Mucosa of descending colon (tissue), 3 donors: ENCODE measurements around the gene RPS5. TPM values are rescaled to one million over a fixed set of nuclear protein-coding genes. Genes with fewer than 3 reads are reported as not detected.

Experiments
- ATAC-seq: fragments of 200-7000 bp; cut with Tn5 transposase; one replicate; pipeline ENCODE4 v1.9.1; 2020; ENCODE audit warnings: mild to moderate bottlenecking, moderate library complexity
- DNase-seq, 3 donors: peaks; one replicate each; pipeline ENCODE4 v3.0.0-alpha.2; 2020
- H3K36me3 ChIP-seq: fragments of 200-600 bp; one replicate; pipeline ENCODE4 v1.8.0; 2021; ENCODE audit warnings: low read depth, mild to moderate bottlenecking
- H3K4me1 ChIP-seq: fragments of 200-600 bp; one replicate; pipeline ENCODE4 v1.8.0; 2021; ENCODE audit warnings: low read depth, mild to moderate bottlenecking
- H3K4me3 ChIP-seq: fragments of 200-600 bp; one replicate; pipeline ENCODE4 v1.8.0; 2021; ENCODE audit warnings: mild to moderate bottlenecking
- H3K9me3 ChIP-seq: fragments of 200-600 bp; one replicate; pipeline ENCODE4 v1.8.0; 2021; ENCODE audit warnings: mild to moderate bottlenecking
- CTCF ChIP-seq: fragments of 200-600 bp; IDR thresholded peaks from one replicate; pipeline ENCODE4 v1.8.0; 2022; ENCODE audit warnings: antibody characterized with exemption, mild to moderate bottlenecking
- intact Hi-C, 2 donors: fragments of 100-400 bp; cut with DNase I in 1 of 2; cut with micrococcal nuclease in 1 of 2; formaldehyde crosslinking; loops; one replicate each; pipeline versions ENCODE4 v1.11.0 to v1.11.1; 2022; cut with DNase I, micrococcal nuclease
- total RNA-seq, 3 donors: library from RNA; stranded (reverse); fragmentation: NEBNext Ultra II Directional in 2 of 3; extraction: Animal tissue kit (Norgen Biotek cat#: 25700) in 2 of 3; gene quantifications; one replicate each; pipeline versions ENCODE4 v1.2.1 to v1.2.4, GENCODE V29; 2021 to 2023
- donor health status: DM: no; HTN: no; CAD: no; lungs with moderate emphysema.
- donor health status: DM: no; HTN: no; CAD: no.
- donor health status: DM: no; HTN: yes; CAD: no.

The RPS5 gene
- total RNA-seq, 3 donors from 2014 or later = 692 to 768 (median 754) TPM

DNA sequence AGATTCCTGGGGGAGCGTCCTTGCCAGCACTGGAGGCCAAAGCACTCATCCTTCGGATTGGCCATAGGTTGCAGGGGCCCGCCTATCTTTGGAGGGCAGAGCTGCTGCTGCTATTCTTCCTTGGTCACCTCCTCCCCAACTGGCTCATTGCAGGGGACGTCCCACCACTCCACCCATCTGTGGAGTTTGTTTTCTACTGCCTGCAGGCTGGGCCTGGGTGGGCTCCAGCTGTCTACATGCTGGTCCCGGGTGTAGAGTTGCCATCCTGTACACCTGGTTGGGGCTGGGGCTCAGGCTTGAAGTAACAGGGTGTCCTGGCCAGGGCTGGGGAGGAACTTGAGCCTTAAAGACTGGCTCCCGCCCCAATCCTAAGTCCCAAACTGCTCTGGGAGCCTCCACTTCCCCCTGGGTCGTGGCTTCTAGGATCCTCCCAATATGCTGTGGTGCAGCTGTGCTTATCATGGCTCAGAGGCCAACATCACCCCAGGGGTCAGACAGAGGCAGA lies 10.5 kb downstream of the RPS5 start:
- no peak for TF ChIP-seq CTCF
- ATAC-seq (no peak), DNase-seq (no peak)
- Histone ChIP-seq H3K36me3 (peaks cover 12% of the 10 kb centered on the region), H3K4me1 (peaks cover 18% of the 10 kb centered on the region), H3K4me3 (no peak overlapping the region), H3K9me3 (no peaks in the 10 kb centered on the region)
- intact Hi-C loops = no loop called here

GRCh38 chr19:58398087-58398486 lies 11.0 kb downstream of the RPS5 start:
- Histone ChIP-seq H3K36me3 (peaks cover 7% of the 10 kb centered on the region), H3K9me3 (no peaks in the 10 kb centered on the region), H3K4me1 (peaks cover 18% of the 10 kb centered on the region), H3K4me3 (no peak overlapping the region)
- TF ChIP-seq CTCF = no peak
- ATAC-seq (no peak), DNase-seq (no peak)
- intact Hi-C loops = no loop called here

GRCh38 chr19:58398545-58398944 lies 11.5 kb downstream of the RPS5 start:
- Histone ChIP-seq H3K36me3 (peaks cover 4% of the 10 kb centered on the region), H3K4me3 (no peak overlapping the region), H3K9me3 (no peaks in the 10 kb centered on the region), H3K4me1 (peaks cover 18% of the 10 kb centered on the region)
- no peak for TF ChIP-seq CTCF
- ATAC-seq (no peak), DNase-seq (no peak)
- intact Hi-C loops = no loop called here

- TF ChIP-seq CTCF = no peak
- intact Hi-C loops = no loop called here
- DNase-seq = no peak
Observed at GRCh38 chr19:58399903-58400302, 12.8 kb downstream of the RPS5 start.

DNA sequence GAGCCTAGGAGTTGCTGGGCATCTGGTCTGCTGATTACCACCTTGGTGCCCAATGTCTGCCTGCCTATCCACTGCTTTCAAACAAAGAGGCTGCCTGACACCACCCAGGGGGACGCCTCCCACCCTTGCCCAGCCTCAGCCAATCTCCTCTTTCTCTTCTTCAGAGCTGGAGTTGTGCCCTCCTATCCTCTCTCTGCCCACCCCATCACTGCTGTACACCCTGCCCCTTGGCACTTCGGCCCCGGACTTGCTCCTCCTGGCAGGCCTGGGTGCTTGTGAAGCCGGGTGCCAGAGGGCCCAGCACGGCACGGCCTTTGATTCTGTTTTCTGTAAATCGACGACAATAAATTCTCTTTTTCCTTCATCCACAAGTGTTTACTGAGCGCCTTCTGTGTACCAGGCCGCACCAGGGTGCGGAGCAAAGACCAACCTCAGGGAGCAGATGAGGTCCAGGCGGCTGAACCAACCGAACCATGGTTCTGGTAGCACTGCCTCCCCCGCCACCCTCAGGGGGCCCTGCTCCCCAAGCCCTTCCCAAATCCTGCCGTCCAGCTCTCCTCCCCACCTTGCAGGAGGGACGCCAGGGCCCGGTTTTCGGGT lies 13.3 kb downstream of the RPS5 start:
- ATAC-seq = no peak
- TF ChIP-seq CTCF = no peak
- intact Hi-C loops = no loop called here
- no peaks in the 10 kb centered on the region for H3K9me3 ChIP-seq
- H3K36me3 ChIP-seq = peaks cover 4% of the 10 kb centered on the region
- H3K4me3 ChIP-seq = no peak overlapping the region
- H3K4me1 ChIP-seq = peaks cover 17% of the 10 kb centered on the region
- DNase-seq = no peak

More at GRCh38 chr19:58399903-58400302, 12.8 kb downstream of the RPS5 start:
- H3K9me3 ChIP-seq = no peaks in the 10 kb centered on the region
- H3K4me1 ChIP-seq = peaks cover 18% of the 10 kb centered on the region
- no peak for ATAC-seq
- H3K4me3 ChIP-seq = no peak overlapping the region
- H3K36me3 ChIP-seq = peaks cover 4% of the 10 kb centered on the region
